AG04450 (cell line): Measurements from ENCODE around the gene TMEM200C. TPM values are rescaled to one million over a fixed set of nuclear protein-coding genes. Genes with fewer than 3 reads are reported as not detected.

Experiments
- CTCF ChIA-PET: fragments of 300-600, 350-600 bp; formaldehyde crosslinking; extraction: SDS; loops from one replicate; lab custom pipeline; 2022; ENCODE audit warnings: antibody characterized with exemption, inconsistent platforms; lab: Charles Lee
- POLR2A ChIA-PET: fragments of 350-600 bp; formaldehyde crosslinking; extraction: SDS; loops from one replicate; lab custom pipeline; 2021; ENCODE audit warnings: antibody characterized with exemption, inconsistent platforms; lab: Yijun Ruan, JAX
- DNase-seq: peaks from one replicate; pipeline ENCODE4 v3.0.0-alpha.2; 2011; ENCODE audit warnings: low read depth, low spot score
- H3K27ac ChIP-seq: one replicate; pipeline ENCODE4 v1.5.1; 2012; ENCODE audit warnings: low read depth, low read length, control low read depth
- H3K27me3 ChIP-seq: one replicate; pipeline ENCODE4 v1.6.0; 2012; ENCODE audit warnings: low read length; ENCODE audit not compliant: control insufficient read depth, insufficient read depth
- H3K4me3 ChIP-seq: 2 replicates; pipeline ENCODE4 v1.5.1; 2011; ENCODE audit warnings: mild to moderate bottlenecking, low read depth, low read length, control low read depth
- H3K9me3 ChIP-seq: 2 replicates; pipeline ENCODE4 v1.5.1; 2012; ENCODE audit warnings: low read length; ENCODE audit not compliant: control insufficient read depth, insufficient read depth
- polyA plus RNA-seq: library from polyadenylated mRNA; depleted of rRNA; stranded (reverse); fragments of >200 nt; gene quantifications from 2 replicates; pipeline ENCODE4 v1.2.3, GENCODE V29; 2011
- TF ChIP-seq, protein P1 (sequence below): IDR thresholded peaks from 2 replicates; pipeline ENCODE4 v1.5.1; 2011; ENCODE audit warnings: low read depth, low read length, control low read depth, inconsistent platforms

TMEM200C gene
- polyA plus RNA-seq, 1 experiment, result 1.6 TPM

GRCh38 chr18:5893956-5894610 is 1.2 kb downstream of the TMEM200C start:
- H3K27me3 ChIP-seq, result no peaks in the 10 kb centered on the region
- H3K9me3 ChIP-seq, result peaks cover 4% of the 10 kb centered on the region; the same call in 1 of the 2 replicates
- H3K4me3 ChIP-seq, result peak overlapping the region; percentile 74
- TF ChIP-seq, protein P1, sequence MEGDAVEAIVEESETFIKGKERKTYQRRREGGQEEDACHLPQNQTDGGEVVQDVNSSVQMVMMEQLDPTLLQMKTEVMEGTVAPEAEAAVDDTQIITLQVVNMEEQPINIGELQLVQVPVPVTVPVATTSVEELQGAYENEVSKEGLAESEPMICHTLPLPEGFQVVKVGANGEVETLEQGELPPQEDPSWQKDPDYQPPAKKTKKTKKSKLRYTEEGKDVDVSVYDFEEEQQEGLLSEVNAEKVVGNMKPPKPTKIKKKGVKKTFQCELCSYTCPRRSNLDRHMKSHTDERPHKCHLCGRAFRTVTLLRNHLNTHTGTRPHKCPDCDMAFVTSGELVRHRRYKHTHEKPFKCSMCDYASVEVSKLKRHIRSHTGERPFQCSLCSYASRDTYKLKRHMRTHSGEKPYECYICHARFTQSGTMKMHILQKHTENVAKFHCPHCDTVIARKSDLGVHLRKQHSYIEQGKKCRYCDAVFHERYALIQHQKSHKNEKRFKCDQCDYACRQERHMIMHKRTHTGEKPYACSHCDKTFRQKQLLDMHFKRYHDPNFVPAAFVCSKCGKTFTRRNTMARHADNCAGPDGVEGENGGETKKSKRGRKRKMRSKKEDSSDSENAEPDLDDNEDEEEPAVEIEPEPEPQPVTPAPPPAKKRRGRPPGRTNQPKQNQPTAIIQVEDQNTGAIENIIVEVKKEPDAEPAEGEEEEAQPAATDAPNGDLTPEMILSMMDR, result no peak
- DNase-seq, result no peak
- ChIA-PET POLR2A (no interaction called here), CTCF (interaction anchor here (0.9 to 2.3 kb wide), 3 partner anchors 14 to 508 kb away, joined by 3 to 6 read pairs (median 3); no protein-coding TSS in a partner anchor)
- H3K27ac ChIP-seq, result no peak overlapping the region

DNA sequence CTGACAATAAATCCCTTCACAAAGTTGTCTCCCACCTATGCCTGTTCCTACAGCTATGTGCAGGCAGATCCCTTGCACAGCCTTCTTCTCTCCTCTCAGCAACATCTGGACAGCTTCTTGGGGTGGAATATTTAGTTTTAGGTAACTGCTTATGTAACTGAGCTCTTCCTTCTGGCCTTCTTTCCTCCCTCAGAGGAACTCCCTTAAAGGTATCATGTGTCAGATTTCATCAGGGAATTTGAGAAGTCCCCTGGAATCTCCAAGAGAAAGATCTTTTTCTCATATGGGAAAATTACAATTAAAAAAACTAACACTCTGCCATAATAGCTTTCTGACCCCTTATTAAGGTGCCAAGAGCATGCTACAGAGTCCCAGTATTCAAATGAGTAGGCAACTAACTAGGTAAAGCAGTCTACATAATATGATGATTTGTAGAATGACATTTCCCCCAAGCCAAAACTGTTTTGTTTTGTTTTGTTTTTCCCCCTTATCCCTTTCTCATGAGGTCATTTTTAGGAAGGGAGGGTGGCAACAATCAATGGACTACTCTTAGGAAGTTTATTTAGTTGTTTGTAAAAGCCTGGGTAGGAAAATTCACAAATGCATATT is 2.4 kb downstream of the TMEM200C start:
- Histone ChIP-seq H3K9me3 (peaks cover 4% of the 10 kb centered on the region; the same call in 1 of the 2 replicates), H3K27me3 (no peaks in the 10 kb centered on the region), H3K27ac (no peak overlapping the region), H3K4me3 (no peak overlapping the region)
- DNase-seq, result no peak
- POLR2A ChIA-PET, result no interaction called here
- TF ChIP-seq, protein P1, result no peak
- CTCF ChIA-PET, result interaction anchor here (2.3 kb wide), 1 partner anchor 326 kb away, joined by 6 read pairs; no protein-coding TSS in a partner anchor

- TF ChIP-seq, protein P1, result no peak
- Histone ChIP-seq H3K27ac (no peak overlapping the region), H3K9me3 (peaks cover 4% of the 10 kb centered on the region; the same call in 1 of the 2 replicates), H3K4me3 (no peak overlapping the region), H3K27me3 (no peaks in the 10 kb centered on the region)
- ChIA-PET POLR2A (no interaction called here), CTCF (interaction anchor here (1.3 to 4.9 kb wide), 4 partner anchors 8 to 328 kb away, joined by 3 to 52 read pairs (median 9); no protein-coding TSS in a partner anchor)
- no peak for DNase-seq
These were observed 3.5 kb downstream of the TMEM200C start for GRCh38 chr18:5891854-5892215.

DNA sequence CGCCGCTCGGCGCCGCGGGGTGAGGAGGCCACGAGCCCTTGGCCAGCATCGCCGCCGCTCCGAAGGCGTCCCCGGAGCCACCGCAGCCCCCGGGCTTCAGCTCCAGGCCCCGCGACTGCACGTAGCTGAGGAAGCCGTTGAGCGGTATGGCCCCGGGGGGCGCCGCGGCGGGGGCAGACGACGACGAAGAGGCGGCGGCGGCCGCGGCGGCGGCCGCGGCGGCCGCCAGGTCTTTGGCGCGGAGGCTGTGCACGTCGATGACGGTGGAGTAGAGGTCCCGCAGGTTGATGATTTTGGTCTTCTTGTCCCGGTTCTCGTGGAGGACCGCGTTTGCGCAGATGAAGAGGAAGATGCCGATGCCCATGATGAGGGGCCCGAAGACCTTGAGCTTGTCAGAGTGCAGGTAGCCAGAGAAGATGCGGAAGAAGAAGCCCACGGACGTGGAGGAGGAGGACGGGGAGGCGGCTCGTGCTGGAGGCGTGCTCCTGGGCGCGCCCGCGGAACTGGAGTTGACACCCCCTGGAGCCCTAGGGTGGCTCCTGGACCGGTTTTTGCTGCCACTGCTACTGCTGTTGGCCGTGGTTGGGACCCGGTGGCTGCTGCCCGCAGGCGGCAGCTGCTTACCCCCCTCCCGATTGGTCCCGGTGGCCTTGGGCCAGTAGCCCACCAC is 4.0 kb downstream of the TMEM200C start:
- no peak for DNase-seq
- CTCF ChIA-PET, result interaction anchor here (0.6 to 4.9 kb wide), 17 partner anchors 8 to 631 kb away, joined by 3 to 52 read pairs (median 4); no protein-coding TSS in a partner anchor
- Histone ChIP-seq H3K4me3 (no peak overlapping the region), H3K27me3 (no peaks in the 10 kb centered on the region), H3K27ac (no peak overlapping the region), H3K9me3 (peaks cover 4% of the 10 kb centered on the region; the same call in 1 of the 2 replicates)
- POLR2A ChIA-PET, result no interaction called here
- TF ChIP-seq, protein P1, result no peak
